IPS-18c (cell line): ENCODE measurements around the gene AP1B1.

Source experiments
- H3K4me3 ChIP-seq: 2 replicates; pipeline ENCODE4 v1.7.0; 2013; ENCODE audit warnings: low read depth, mild to moderate bottlenecking, low read length, moderate library complexity; ENCODE audit not compliant: insufficient read depth
- H3K9me3 ChIP-seq: one replicate; pipeline ENCODE4 v1.6.1; 2013; ENCODE audit warnings: mild to moderate bottlenecking, low read length, moderate library complexity; ENCODE audit not compliant: control insufficient read depth, insufficient read depth

AP1B1 gene

DNA sequence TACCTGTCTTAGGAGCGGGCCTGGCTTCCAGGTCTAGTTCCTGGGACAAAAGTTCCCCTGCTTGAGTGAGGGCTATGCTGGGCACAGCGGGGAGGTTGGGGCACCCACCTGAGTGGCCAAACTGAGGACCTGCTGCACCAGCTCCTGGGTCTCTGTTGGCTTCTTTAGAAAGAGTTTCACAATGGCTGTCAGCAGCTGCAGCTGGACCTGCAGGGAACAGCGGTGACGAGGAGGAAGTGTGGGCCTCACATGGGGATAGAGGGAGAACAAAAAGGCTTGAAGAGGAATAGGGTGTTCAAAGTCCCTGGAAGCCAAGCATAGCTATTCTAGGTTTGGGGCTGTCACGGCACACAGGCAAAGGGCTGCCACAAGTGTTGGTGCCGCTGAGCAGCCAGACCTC, 46.2 kb downstream of the AP1B1 start:
- H3K9me3 ChIP-seq = no peaks in the 10 kb centered on the region
- H3K4me3 ChIP-seq = no peak overlapping the region

DNA sequence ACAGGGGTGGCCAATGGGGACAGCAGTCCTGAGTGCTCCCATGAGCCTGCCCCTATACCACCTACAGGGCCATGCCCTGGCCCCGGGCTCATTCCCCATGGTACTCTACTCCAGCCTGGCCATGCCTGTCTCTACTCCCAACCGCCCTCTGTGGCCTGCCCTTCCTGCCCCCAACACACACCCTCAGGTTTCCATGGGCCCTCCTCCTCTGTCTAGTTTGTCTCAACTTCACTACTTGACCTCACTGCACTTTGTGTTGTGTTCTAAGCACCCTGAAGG, 46.6 kb downstream of the AP1B1 start:
- Histone ChIP-seq H3K9me3 (no peaks in the 10 kb centered on the region), H3K4me3 (no peak overlapping the region)

DNA sequence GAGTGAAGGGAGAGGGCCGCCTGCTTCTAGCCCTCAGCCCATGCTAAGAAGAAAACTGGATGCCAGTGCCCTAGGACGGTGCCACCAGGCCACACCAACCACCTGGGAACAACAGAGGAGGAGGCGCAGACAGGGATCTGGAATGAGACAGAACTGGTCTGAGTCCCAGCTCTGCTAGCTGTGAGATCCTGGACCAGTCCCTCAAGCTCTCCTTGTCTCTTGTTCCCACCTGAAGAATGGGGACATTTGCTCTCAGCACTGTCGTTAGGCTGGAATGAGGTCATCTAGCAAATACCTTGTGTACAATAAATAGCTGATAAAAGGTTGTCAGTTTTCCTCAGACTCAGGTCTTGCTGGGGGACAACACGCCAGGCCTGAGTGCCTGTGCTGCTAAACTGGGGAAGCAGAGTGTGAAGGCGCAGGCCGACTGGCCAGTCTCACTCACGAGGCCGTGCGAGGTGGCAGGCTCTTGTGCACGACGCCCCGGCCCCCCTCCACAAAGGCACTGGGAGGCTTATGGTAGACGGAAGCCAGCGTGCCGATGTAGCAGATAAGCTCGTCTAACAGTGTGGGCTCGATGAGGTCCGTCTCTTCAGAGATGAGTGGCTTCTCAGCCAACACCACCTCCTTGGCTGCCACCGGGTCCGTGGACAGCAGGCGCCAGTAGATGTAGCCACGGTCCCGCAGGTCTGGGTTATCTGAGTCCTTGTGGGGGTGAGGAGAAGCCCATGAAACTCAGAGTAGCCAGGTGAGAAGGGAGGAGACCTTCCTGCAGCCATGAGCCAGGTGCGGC, 47.1 kb downstream of the AP1B1 start:
- Histone ChIP-seq H3K9me3 (no peaks in the 10 kb centered on the region), H3K4me3 (no peak overlapping the region)

DNA sequence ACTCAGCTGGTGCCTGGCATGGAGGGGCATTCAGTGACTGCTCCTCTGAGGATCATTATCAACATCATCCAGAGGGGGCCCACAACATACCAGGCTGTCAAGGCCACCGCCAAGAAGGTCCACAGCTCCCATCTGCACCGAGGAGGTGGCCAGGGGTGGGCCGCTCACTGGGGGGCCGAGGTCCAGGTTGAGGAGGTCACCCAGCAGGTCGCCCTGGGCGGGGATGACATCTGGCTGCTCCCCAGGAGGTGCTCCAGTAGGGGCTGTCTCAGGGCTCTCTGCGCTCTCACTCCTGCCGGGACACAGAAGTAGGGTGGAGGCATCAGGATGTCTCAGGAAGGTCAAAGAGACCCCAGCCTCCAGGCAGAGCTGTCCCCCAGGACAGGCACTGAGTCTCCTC, 47.8 kb downstream of the AP1B1 start:
- Histone ChIP-seq H3K4me3 (no peak overlapping the region), H3K9me3 (no peaks in the 10 kb centered on the region)

DNA sequence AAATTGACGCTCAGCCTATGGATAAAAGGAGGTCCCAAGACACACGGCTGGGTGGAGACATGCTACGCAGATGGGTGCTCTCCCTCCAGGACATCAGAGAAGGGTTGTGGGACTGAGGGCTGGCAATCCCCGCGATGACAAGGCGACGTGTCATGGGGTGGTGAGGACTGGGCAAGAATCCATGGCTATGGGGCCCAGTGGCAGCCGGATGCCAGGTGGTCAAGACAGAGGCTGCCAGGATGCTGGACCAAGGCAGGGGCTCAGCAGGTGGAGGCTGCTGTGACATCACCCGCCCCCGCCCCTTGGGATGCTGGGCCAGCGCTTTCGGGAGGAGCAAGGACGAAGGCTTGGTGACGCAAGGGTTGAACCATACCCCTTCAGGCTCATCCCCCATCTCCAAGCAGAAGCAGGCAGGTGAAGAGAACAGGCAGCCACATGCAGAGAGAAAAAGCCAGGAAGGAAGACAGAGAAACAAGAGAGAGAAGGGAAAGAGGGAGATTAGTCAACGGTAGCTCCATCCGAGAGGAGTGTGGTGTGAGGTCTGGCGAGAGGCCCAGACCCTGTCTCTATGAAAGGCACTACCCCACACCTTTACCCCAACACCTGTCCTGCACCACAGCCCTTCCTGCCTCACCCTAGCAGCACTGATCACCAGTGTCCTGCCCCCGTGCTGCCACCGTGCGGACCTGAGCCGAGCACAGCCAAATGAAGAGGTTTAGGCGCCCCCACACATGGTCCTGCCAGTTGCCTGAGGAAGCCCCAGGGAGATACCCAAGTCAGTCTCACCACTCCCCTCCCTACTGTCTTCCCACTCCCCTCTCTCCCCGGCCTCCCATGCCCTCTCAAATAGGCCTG, 48.8 kb downstream of the AP1B1 start:
- Histone ChIP-seq H3K4me3 (no peak overlapping the region), H3K9me3 (no peaks in the 10 kb centered on the region)

DNA sequence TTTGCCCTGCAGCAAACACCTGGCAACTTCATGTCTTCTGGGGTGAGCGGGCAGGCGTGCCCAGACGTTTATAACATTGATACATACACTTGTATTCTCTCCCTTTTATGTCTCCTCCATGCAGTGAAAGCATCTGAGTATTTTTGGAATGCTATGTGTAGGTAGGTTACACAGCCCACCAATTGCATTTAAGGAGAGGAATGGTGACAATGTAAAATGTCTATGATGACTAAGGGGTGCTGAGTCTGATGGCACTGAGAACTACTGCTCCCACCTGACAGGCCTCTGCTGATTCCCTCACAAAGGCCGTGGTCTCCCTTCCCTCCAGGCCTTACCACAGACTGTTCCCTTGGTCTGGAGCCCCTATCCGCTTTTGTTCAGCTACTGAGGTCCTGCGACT, 50.0 kb downstream of the AP1B1 start:
- Histone ChIP-seq H3K4me3 (no peak overlapping the region), H3K9me3 (no peaks in the 10 kb centered on the region)

DNA sequence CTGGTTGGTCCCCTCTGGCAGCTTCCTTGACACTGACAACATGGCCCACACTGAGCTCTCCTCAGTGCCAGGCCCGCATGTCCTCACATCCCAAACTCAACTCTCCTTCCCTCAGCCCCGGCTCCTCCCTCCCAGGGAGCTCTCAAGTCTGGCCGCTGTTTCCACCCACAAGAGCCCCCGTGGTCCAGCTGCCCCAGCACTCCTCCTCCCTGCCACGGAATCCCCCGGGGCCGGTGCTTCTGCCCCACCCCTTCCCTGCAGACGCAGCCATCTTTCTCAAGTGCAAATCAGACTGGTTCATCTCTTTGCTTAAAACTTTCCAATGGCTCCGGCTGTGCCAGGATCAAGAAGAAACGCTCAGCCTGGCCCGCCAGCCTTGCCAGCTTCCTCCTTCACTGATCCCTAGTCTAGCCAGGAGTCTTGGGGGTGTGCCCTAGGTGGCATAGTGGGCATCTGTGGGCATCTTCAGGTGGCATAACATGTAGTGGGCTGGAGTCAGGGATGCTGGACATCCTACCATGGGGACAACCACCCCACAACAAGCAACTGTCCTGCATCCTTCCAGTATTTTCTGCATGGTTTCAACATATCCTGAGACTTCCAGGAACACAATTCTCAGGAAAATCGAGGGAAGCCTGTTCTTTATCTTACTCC, 50.6 kb downstream of the AP1B1 start:
- H3K4me3 ChIP-seq = no peak overlapping the region
- H3K9me3 ChIP-seq = no peaks in the 10 kb centered on the region

DNA sequence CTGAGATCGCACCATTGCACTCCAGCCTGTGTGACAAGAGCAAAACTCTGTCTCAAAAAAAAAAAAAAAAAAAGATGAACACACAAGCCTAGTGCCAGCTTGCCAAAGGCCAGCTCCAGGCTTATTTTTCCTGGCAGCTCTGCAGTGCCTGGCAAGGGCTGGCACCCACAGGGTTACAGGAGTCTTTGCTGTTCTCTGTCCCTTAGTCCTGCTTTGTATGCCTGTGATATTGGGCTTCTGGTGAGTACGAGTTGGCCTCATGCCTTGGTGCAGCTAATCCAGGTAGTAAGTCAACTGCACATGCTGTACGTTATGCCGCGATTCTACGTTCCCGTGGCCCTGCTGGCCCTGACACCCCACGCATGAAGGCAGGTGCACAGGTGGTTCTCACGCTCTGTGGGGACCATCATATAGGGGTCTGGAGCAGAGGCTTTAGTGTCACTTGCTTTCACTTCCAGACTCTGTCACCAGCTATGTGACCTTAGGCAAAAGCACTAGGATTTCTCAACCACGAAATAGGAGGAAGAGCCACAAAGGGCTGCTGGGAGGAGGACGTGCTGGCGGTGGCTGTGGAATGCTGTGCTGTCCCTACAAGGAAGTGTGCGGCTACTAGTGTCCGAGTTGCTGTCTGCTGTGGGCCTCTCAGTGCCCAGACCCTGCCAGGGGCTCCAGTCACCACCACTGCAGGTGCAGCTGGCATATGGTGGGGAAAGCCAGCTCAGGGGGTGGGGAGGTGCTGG, 51.4 kb downstream of the AP1B1 start:
- no peaks in the 10 kb centered on the region for H3K9me3 ChIP-seq
- no peak overlapping the region for H3K4me3 ChIP-seq

DNA sequence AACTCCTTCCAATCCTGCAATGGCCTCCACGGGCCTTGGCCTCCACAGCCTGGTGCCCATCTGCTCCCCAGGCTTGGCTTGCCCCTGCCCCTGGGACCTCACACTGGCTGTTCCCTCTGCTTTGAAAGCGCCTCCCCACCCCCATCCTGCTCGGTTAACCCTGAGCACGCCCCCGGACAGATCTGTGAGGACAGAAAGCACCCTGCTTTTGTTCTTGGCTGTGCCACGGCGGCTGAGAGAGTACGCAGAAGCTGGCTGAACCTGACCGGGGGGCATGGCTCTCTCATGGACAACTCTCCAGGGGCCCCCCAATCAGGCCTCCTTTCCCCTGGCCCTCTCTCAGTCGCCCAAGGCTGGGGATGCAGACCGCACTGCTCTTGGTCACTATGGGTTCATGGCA, 52.7 kb downstream of the AP1B1 start:
- Histone ChIP-seq H3K4me3 (no peak overlapping the region), H3K9me3 (no peaks in the 10 kb centered on the region)

DNA sequence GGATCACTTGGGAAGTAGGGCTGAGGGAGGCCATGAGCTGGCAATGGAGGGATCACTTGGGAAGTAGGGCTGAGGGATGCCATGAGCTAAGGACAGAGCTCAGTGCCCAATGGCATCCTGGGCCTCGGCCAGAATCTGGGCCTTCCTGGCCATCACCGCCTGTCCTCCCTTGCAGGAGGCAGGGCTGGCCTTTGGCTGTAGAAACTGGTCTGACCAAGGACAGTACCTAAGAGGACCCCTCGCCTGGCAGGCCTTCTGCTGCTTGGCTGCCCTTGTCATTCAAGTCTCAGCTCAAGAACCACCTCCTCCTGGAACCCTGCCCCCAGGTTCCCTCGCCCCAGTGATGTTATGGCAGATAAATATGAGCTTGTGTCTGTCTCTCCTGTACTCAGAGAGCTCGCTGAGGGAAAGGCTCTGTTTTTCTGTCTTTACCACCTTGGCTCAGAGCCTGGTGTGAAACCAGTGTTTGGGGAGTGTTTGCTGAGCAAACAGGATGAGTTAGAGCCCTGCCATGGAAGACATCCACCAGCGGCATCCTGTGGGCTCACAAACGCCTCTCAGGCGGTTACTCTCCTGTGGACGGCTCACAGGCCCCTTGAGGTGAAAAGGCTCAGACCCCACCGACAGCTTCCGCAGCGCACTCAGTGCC, 53.5 kb downstream of the AP1B1 start:
- Histone ChIP-seq H3K9me3 (no peaks in the 10 kb centered on the region), H3K4me3 (no peak overlapping the region)

DNA sequence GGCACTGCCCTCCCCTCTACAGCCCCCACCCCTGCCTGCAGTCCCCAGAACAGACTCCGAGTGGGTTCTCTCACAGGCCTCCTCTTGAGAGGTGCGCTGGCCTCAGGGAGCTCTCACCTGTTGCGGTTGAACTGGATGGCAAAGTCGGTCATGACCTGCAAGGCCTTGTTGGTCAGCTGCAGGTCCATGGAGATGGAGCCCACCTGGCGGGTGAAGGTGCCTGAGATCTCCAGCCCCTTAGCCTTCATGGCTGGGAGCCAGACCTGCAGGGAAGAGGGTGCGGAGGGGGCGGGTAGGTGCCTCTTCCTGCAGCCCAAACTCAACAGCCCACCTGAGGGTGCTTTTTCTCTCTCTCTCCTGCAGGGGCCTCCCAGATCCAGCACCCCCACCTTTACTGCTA, 54.2 kb downstream of the AP1B1 start:
- no peaks in the 10 kb centered on the region for H3K9me3 ChIP-seq

DNA sequence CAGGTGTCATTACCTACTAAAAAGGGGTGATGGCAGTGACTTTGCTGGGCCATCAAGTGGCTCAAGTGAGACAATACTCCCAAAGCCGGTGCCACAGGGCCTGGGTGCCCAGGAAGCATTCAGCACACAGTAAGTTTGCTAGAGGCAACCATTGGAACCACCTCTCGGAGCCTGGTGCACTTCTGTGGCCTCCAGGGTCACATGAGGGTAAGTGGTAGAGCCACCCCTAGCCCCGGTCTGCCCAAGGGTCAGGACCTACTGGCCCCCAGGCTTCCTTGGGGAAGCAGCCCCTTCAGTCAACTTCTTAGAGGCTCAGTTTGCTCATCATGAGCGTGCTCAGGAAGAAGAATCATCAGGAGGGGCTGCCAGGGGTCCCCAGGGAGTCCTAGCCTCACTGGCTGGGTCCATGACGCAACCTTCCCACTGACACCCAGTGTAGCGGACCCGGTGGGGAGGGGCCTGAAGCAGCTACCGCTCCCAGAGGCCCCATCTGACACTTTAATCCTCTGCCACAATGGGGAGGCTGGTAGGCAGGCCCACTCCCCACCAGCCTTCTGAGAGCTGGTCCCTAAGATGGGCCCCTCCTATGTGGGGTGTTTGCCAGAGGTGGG, 55.4 kb downstream of the AP1B1 start:
- H3K4me3 ChIP-seq = no peak overlapping the region
- no peaks in the 10 kb centered on the region for H3K9me3 ChIP-seq

More for the DNA sequence above, 54.2 kb downstream of the AP1B1 start:
- no peak overlapping the region for H3K4me3 ChIP-seq

DNA sequence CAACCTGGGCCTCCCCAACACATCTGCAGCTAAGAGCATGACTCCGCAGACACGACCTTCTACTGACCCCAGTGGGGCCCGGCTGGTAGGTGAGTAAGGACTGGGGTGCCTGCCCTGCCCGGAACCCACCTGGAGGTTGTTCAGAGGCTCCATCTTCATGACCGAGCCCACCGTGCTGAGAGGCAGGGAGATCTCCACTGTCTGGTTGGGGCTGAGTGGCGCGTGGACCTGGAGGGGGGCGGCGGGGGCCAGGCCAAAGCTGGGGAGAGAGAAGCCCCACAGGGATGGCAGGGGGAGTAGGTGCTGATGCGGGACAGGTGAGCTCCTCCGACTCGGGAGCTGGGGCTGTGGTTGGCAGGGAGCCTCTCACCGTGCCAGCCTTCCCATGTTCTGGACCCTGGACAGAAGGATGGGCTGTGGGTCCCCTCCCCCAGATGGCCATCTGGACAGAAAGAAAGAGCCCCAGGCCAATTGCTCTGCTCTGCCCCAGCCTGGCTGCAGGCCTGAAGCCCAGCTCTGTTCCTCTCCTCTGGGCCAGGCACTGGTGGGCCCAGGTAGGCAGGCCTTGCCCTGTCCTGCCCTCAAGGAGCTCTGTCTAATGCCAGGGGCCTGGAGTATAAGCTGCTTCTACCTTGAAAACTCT, 56.6 kb downstream of the AP1B1 start:
- no peaks in the 10 kb centered on the region for H3K9me3 ChIP-seq
- H3K4me3 ChIP-seq = no peak overlapping the region

DNA sequence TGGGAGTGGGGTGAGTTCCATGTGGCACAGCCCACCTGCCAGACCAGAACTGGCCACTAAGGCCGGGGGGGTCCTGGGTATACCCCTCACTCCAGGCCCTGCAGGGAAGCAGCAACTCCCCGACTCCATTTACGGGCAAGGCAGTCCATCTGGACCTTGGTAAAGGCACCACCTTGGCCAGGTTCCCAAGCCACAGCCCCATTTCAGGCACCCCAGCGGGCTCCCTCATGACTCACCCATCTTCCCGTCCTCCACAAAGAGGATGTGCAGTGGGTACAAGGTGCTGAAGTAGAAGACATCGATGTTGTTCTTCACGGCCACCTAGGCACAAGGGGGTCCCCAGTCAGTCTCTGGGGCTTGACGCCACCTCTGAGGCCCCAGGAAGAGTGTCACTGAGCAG, 57.2 kb downstream of the AP1B1 start:
- Histone ChIP-seq H3K4me3 (no peak overlapping the region), H3K9me3 (no peaks in the 10 kb centered on the region)

DNA sequence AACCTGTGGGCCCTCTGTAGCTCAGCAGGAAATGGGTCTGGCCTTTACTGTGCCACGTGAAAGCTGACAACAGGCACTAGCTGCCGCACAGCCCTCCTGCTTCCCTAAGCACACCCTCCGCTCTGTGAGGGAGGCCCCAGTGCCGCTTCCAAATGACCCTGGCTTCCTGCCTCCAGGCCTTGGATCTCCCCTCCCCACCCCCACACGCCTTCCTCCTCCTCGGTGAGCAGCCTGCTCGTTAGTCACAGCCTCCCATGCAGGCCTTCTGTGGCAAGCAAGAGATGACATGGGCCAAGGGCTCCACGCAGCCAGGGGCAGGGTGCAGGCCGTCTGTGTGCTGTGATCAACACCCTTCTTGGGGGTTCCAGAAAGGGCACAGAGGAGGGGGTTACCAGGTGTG, 57.6 kb downstream of the AP1B1 start:
- Histone ChIP-seq H3K4me3 (no peak overlapping the region), H3K9me3 (no peaks in the 10 kb centered on the region)

DNA sequence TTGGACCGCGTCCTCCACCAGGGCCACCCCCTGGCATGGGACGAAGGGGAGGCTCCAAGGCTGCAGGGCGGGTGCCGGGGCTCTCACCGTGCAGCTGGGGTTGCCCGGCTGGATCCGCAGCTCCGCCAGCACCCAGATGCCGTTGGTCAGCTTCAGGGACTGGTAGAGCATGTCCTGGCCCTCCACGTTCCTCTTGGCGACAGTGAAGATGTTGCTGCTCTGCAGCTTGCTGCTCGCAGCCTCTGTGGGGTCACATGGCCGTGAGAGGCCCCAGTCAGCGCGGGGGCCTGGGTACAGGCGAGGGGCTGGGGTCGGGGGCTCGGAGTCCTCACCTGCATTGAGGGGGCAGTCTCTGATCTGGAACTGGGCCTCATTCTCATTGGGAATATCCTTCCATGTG, 58.1 kb downstream of the AP1B1 start:
- no peaks in the 10 kb centered on the region for H3K9me3 ChIP-seq
- no peak overlapping the region for H3K4me3 ChIP-seq
